Subcutaneous adipose tissue (tissue), 4 donors: ENCODE data around the gene STYXL1. TPM values are rescaled to one million over a fixed set of nuclear protein-coding genes. Genes with fewer than 3 reads are reported as not detected.

Source experiments
- CTCF ChIP-seq: fragments of 450-650 bp; IDR thresholded peaks from one replicate; pipeline ENCODE4 v1.5.1; 2016; ENCODE audit warnings: low read depth, mild to moderate bottlenecking, control low read depth, antibody characterized with exemption, moderate library complexity
- total RNA-seq, 4 donors: library from RNA; depleted of rRNA; stranded (reverse); fragments of >200 nt; gene quantifications; one replicate each; pipeline ENCODE4 v1.1.0, GENCODE V29; 2016

Gene STYXL1
- total RNA-seq, 4 donors from 2014 or later, result 14.8 to 37.1 (median 26.0) TPM

GRCh38 chr7:75980430-75981202, 67.2 kb downstream of the STYXL1 start:
- no peak for TF ChIP-seq CTCF

GRCh38 chr7:75979759-75980429, 67.9 kb downstream of the STYXL1 start:
- TF ChIP-seq CTCF, result no peak

- no peak for TF ChIP-seq CTCF
These were observed 70.1 kb downstream of the STYXL1 start for GRCh38 chr7:75977743-75978142.

GRCh38 chr7:75971961-75972763, 75.6 kb downstream of the STYXL1 start:
- no peak for TF ChIP-seq CTCF

GRCh38 chr7:75971309-75971960, 76.4 kb downstream of the STYXL1 start:
- TF ChIP-seq CTCF, result no peak

- TF ChIP-seq CTCF, result no peak
These were observed 77.9 kb downstream of the STYXL1 start for GRCh38 chr7:75969704-75970498.
